Testis (tissue), 2 donors: ENCODE results near the gene SCGB1A1.

Experiments
- POLR2A ChIP-seq: fragments of 450-650 bp; IDR thresholded peaks from one replicate; pipeline ENCODE4 v1.6.1; 2017; ENCODE audit warnings: antibody characterized with exemption, mild to moderate bottlenecking, moderate library complexity
- TF ChIP-seq, protein P1 (sequence below), 3 experiments: fragments of 450-650 bp in 2 of 3; fragments of 200-600 bp in 1 of 3; sonication (generic) in 1 of 3; IDR thresholded peaks; one replicate each; pipeline ENCODE4 v1.5.1; 2016 to 2019; ENCODE audit warnings: antibody characterized with exemption in 3 of 3, mild to moderate bottlenecking in 2 of 3, moderate library complexity in 1 of 3

DNA sequence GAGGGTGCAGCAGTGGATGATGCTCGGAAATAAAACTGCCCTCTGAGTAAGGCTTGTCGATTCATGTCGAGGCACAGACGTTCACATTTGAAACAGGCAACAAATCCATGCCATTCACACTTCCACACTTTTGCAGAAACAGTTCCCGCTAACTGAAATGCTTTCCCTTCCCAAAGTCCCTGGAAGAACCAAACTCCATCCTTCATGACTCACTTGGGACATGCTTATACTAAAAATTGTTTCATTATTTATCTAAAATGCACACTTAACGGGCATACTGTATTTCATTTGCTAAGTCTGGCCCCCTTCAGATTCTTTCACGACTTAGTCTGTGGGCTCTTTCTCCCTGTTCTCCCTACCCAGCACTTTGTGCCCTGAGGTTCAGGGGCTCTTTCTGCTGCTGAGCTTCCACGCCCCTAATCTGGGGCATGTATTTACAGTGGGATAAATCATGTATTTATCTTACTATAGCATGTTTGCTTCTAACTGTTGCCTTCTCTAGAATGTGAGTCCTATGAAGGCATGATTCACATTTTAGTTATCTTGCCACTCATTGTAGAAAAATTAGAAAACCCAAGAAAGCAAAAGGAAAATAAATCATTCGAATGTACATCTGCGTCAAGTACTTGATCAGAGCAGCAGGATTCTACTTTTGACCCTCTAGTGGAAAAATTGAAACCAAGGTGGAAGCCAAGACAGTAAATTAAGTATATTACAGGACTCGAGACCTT lies 12.5 kb downstream of the SCGB1A1 start:
- TF ChIP-seq, protein P1, sequence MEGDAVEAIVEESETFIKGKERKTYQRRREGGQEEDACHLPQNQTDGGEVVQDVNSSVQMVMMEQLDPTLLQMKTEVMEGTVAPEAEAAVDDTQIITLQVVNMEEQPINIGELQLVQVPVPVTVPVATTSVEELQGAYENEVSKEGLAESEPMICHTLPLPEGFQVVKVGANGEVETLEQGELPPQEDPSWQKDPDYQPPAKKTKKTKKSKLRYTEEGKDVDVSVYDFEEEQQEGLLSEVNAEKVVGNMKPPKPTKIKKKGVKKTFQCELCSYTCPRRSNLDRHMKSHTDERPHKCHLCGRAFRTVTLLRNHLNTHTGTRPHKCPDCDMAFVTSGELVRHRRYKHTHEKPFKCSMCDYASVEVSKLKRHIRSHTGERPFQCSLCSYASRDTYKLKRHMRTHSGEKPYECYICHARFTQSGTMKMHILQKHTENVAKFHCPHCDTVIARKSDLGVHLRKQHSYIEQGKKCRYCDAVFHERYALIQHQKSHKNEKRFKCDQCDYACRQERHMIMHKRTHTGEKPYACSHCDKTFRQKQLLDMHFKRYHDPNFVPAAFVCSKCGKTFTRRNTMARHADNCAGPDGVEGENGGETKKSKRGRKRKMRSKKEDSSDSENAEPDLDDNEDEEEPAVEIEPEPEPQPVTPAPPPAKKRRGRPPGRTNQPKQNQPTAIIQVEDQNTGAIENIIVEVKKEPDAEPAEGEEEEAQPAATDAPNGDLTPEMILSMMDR (IDR thresholded peaks at IDR 0.05): no peak
- TF ChIP-seq POLR2A: no peak
